ENCODE data around the gene ALKBH6.
A peak's percentile ranks its signal among the peaks of the same experiment; 100 is the strongest.

The ALKBH6 gene

DNA sequence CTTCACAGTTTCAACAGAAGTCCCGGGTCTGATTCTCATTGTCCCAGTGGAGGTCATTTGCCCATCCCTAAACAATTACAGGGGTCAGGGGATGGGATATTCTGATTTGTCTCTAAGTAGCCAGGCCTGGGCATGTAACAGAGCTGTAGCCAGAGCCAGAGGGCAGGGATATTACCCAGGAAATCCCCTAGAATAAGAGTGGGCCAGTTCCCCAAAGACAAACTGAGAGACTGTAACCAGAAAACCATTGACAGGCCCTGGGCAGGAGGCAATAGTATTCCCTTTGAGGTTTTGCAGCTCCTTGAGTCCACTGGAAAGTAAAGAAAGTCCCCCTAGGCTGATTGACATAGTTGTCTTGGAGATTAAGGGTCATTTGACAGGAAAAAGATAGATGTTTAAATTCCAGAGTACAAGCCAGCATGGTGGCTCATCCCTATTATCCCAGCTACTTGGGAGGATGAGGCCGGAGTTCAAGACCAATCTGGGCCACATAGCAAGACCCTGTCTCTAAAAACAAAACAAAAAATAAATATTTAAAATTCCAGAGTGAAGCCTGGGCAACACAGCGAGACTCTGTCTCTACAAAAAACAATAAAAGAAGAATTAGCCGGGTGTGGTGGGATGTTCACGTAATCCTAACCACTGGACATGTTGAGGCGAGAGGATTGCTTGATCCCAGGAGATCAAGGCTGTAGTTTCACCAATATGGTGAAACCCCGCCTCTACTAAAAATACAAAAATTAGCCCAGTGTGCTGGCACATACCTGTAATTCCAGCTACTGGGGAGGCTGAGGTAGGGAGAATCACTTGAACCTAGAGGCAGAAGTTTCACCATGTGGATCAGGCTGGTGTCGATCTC is 20.9 kb downstream of the ALKBH6 start:
- TF ChIP-seq ZNF121 (tag by site-specific recombination; IDR thresholded peaks at IDR 0.05) (peak; percentile 23; the same call in 1 of the 2 replicates), ZNF776 (tag by site-specific recombination; IDR thresholded peaks at IDR 0.05; ENCODE audit: borderline replicate concordance) (no peak), ZNF544 (tag by site-specific recombination; IDR thresholded peaks at IDR 0.05) (no peak)
- TF ChIP-seq, protein P1, sequence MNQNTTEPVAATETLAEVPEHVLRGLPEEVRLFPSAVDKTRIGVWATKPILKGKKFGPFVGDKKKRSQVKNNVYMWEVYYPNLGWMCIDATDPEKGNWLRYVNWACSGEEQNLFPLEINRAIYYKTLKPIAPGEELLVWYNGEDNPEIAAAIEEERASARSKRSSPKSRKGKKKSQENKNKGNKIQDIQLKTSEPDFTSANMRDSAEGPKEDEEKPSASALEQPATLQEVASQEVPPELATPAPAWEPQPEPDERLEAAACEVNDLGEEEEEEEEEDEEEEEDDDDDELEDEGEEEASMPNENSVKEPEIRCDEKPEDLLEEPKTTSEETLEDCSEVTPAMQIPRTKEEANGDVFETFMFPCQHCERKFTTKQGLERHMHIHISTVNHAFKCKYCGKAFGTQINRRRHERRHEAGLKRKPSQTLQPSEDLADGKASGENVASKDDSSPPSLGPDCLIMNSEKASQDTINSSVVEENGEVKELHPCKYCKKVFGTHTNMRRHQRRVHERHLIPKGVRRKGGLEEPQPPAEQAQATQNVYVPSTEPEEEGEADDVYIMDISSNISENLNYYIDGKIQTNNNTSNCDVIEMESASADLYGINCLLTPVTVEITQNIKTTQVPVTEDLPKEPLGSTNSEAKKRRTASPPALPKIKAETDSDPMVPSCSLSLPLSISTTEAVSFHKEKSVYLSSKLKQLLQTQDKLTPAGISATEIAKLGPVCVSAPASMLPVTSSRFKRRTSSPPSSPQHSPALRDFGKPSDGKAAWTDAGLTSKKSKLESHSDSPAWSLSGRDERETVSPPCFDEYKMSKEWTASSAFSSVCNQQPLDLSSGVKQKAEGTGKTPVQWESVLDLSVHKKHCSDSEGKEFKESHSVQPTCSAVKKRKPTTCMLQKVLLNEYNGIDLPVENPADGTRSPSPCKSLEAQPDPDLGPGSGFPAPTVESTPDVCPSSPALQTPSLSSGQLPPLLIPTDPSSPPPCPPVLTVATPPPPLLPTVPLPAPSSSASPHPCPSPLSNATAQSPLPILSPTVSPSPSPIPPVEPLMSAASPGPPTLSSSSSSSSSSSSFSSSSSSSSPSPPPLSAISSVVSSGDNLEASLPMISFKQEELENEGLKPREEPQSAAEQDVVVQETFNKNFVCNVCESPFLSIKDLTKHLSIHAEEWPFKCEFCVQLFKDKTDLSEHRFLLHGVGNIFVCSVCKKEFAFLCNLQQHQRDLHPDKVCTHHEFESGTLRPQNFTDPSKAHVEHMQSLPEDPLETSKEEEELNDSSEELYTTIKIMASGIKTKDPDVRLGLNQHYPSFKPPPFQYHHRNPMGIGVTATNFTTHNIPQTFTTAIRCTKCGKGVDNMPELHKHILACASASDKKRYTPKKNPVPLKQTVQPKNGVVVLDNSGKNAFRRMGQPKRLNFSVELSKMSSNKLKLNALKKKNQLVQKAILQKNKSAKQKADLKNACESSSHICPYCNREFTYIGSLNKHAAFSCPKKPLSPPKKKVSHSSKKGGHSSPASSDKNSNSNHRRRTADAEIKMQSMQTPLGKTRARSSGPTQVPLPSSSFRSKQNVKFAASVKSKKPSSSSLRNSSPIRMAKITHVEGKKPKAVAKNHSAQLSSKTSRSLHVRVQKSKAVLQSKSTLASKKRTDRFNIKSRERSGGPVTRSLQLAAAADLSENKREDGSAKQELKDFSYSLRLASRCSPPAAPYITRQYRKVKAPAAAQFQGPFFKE (tag by site-specific recombination; IDR thresholded peaks at IDR 0.05; ENCODE audit: borderline replicate concordance): no peak
- Histone ChIP-seq H3K27ac (ENCODE audit: extremely low read depth, low read depth, low read length) (no peak overlapping the region; the same call in 1 of the 2 replicates), H3K4me3 (ENCODE audit: low read depth, low read length) (no peak overlapping the region), H3K36me3 (ENCODE audit: control insufficient read depth in 2 of 2, insufficient read depth in 1 of 2, low read length in 2 of 2) (peaks cover 14 to 16% of the 10 kb centered on the region in 2 experiments), H3K9me3 (ENCODE audit: control insufficient read depth, insufficient read depth, low read depth, low read length) (no peaks in the 10 kb centered on the region), H3K4me1 (ENCODE audit: control insufficient read depth, insufficient read depth, low read length) (peaks cover 16% of the 10 kb centered on the region)
- ChIA-PET POLR2A (interaction anchor here (0.6 to 2.3 kb wide), 3 partner anchors 21 to 245 kb away, joined by 3 to 11 read pairs (median 3); partner anchors contain the start of genes ALKBH6 and LIN37), CTCF (interaction anchor here (0.7 to 1.4 kb wide), 5 partner anchors 45 to 219 kb away, joined by 3 to 4 read pairs (median 4); no protein-coding TSS in a partner anchor)

DNA sequence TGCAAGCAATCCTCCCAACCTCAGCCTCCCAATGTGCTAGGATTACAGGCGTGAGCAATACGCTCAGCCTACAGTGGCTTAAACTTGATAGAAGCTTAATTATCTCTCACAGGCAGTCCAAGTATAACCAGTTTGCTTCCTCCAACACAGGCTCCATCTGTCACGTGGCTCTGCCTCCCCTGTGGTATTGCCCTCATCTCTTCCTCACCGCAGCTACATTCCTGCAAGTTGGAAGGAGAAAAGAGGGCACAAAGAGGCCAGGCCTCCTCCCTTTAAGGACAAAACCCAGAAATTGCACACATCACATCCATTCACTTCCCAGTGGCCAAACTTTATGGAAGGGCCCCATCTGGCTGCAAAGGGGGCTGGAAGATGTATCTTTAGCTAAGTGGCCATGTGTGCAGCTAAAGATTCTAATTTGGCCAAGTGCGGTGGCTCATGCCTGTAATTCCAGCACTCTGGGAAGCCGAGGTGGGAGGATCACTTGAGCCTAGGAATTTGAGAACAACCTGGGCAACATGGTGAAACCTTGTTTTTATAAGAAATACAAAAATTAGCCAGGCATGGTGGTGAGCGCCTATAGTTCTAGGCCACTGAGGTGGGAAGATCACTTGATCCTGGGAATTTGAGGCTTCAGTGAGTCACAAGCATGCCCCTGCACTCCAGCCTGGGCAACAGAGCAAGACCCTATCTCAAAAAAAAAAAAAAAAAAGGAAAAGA is 22.1 kb downstream of the ALKBH6 start:
- POLR2A ChIA-PET: interaction anchor here (0.6 to 0.9 kb wide), 2 partner anchors 63 to 330 kb away, joined by 4 to 7 read pairs; no protein-coding TSS in a partner anchor
- CTCF ChIA-PET: interaction anchor here (0.6 to 1.5 kb wide), 6 partner anchors 10 to 276 kb away, joined by 3 to 5 read pairs (median 3); no protein-coding TSS in a partner anchor

DNA sequence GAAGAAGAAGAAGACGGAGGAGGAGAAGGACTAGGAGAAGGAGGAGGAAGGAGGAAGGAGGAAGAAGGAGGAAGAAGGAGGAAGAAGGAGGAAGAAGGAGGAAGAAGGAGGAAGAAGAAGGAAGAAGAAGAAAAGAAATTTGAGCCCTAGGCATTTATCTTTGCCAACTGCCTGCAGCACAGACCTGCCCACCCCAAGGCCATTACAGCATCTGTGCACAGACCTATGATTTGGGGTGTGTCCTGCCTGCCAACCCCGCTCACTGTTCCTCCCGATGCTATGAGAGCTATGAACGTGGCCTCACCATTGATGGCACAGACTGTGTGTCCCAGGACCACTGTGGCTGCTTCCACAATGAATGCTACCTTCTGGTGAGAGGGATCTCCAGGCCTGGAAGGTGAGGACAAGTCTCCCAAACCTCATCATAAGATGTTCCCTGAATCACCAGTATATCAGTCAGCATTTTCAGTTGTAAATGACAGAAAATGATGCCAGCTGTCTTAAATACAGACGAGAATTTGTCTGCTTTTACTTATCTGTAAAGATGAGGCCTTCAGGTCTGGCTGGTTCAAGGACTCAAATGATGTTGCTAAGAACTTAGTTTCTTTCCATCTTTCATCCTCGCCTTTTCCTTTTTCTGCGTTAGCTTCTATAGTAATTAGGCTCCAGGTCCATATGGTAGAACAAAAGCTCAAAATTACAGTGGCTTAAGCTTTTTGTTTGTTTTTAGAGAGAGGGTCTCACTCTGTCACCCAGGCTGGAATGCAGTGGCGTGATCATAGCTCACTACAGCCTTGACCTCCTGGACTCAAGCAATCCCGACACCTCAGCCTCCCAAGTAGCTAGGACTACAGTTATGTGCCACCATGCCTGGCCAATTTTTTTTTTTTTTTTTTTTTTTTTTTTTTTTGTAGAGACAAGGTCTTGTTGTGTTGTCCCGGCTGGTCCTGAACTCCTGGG is 23.0 kb downstream of the ALKBH6 start:
- H3K36me3 ChIP-seq (ENCODE audit: control insufficient read depth in 2 of 2, insufficient read depth in 1 of 2, low read length in 2 of 2): no peaks in the 10 kb centered on the region
- peaks cover 13% of the 10 kb centered on the region for H3K4me1 ChIP-seq (ENCODE audit: control insufficient read depth, insufficient read depth, low read length)
- CTCF ChIA-PET: interaction anchor here (0.6 to 1.5 kb wide), 8 partner anchors 10 to 275 kb away, joined by 3 to 5 read pairs (median 3); no protein-coding TSS in a partner anchor
- no peaks in the 10 kb centered on the region for H3K9me3 ChIP-seq (ENCODE audit: control insufficient read depth, insufficient read depth, low read depth, low read length)
- H3K4me3 ChIP-seq (ENCODE audit: low read depth, low read length): no peak overlapping the region
- POLR2A ChIA-PET: interaction anchor here (0.6 to 0.9 kb wide), 2 partner anchors 63 to 329 kb away, joined by 4 to 7 read pairs; no protein-coding TSS in a partner anchor
- H3K27ac ChIP-seq (ENCODE audit: extremely low read depth, low read depth, low read length): no peak overlapping the region
- TF ChIP-seq ZNF501 (tag by site-specific recombination; IDR thresholded peaks at IDR 0.05) (no peak), ZNF777 (tag by site-specific recombination; IDR thresholded peaks at IDR 0.05; ENCODE audit: borderline replicate concordance) (no peak), ZNF341 (tag by site-specific recombination; IDR thresholded peaks at IDR 0.05; ENCODE audit: low read depth) (no peak), ZSCAN16 (tag by site-specific recombination; IDR thresholded peaks at IDR 0.05) (no peak), GLIS1 (tag by site-specific recombination; IDR thresholded peaks at IDR 0.05) (no peak), SP3 (tag by site-specific recombination; IDR thresholded peaks at IDR 0.05) (no peak), ZNF174 (tag by site-specific recombination; IDR thresholded peaks at IDR 0.05) (no peak)
- TF ChIP-seq, protein P2, sequence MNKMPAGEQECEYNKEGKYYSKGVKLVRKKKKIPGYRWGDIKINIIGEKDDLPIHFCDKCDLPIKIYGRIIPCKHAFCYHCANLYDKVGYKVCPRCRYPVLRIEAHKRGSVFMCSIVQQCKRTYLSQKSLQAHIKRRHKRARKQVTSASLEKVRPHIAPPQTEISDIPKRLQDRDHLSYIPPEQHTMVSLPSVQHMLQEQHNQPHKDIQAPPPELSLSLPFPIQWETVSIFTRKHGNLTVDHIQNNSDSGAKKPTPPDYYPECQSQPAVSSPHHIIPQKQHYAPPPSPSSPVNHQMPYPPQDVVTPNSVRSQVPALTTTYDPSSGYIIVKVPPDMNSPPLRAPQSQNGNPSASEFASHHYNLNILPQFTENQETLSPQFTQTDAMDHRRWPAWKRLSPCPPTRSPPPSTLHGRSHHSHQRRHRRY (tag by site-specific recombination; IDR thresholded peaks at IDR 0.05): 0 out of 2 replicates have a peak, but pooled peaks have one; percentile 19

More for the DNA sequence above, 22.1 kb downstream of the ALKBH6 start:
- TF ChIP-seq ZNF335 (tag by site-specific recombination; conservative IDR thresholded peaks at IDR 0.05): peak; percentile 32; the same call in 1 of the 2 replicates
- TF ChIP-seq ZNF2 (tag by site-specific recombination; IDR thresholded peaks at IDR 0.05): no peak
- TF ChIP-seq, protein P3, sequence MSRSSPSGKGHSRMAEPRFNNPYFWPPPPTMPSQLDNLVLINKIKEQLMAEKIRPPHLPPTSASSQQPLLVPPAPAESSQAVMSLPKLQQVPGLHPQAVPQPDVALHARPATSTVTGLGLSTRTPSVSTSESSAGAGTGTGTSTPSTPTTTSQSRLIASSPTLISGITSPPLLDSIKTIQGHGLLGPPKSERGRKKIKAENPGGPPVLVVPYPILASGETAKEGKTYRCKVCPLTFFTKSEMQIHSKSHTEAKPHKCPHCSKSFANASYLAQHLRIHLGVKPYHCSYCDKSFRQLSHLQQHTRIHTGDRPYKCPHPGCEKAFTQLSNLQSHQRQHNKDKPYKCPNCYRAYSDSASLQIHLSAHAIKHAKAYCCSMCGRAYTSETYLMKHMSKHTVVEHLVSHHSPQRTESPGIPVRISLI (tag by site-specific recombination; IDR thresholded peaks at IDR 0.05): peak; percentile 22; the same call in 1 of the 2 replicates
- TF ChIP-seq ZFP69B (tag by site-specific recombination; IDR thresholded peaks at IDR 0.05): no peak
- peak; percentile 82 for TF ChIP-seq ZNF121 (tag by site-specific recombination; IDR thresholded peaks at IDR 0.05)
- Histone ChIP-seq H3K27ac (ENCODE audit: extremely low read depth, low read depth, low read length) (no peak overlapping the region), H3K4me1 (ENCODE audit: control insufficient read depth, insufficient read depth, low read length) (peaks cover 16% of the 10 kb centered on the region), H3K36me3 (ENCODE audit: control insufficient read depth in 2 of 2, insufficient read depth in 1 of 2, low read length in 2 of 2) (peaks cover 3 to 6% of the 10 kb centered on the region in 2 experiments), H3K9me3 (ENCODE audit: control insufficient read depth, insufficient read depth, low read depth, low read length) (no peaks in the 10 kb centered on the region), H3K4me3 (ENCODE audit: low read depth, low read length) (no peak overlapping the region)

All from HEK293 (cell line).